ENCODE results near the gene LSR. TPM values are rescaled to one million over a fixed set of nuclear protein-coding genes. Genes with fewer than 3 reads are reported as not detected.

LSR gene
- total RNA-seq, 2 donors from 2014 or later = 67.5 to 80.1 TPM

DNA sequence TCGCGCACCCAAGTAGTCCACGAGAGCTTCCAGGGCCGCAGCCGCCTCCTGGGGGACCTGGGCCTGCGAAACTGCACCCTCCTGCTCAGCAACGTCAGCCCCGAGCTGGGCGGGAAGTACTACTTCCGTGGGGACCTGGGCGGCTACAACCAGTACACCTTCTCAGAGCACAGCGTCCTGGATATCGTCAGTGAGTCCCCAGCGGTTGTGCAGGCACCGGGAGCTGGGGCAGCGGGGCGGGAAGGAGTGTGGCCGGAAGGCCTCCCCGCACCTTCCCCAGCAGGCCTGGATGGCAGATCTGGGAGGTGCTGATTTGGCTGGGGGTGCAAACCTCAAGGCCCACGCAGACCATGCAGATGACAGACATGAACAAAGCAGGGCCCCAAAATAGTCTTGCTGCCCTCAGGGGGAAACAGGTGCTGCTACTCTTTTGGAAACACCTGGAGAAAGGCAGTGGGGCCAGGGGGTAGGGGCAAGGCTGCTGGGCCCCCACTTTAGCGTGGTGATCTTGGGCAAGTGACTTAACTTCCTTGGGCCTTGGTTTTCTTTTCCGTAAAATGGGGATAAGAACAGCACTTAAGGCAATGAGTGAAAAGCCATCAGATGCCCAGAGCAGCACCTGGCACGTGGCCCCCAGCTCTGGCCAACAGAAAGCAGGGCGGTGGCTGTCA lies 47.1 kb downstream of the LSR start:
- 56 to 71% methylated on average over 13 to 24 of the region's 24 CpGs for WGBS, 2 donors
- no peak for ATAC-seq
- no peaks in the 10 kb centered on the region for H3K9me3 ChIP-seq
- H3K4me3 ChIP-seq = no peak overlapping the region
- no peak for TF ChIP-seq POLR2A (IDR thresholded peaks at IDR 0.05)
- TF ChIP-seq, protein P1, sequence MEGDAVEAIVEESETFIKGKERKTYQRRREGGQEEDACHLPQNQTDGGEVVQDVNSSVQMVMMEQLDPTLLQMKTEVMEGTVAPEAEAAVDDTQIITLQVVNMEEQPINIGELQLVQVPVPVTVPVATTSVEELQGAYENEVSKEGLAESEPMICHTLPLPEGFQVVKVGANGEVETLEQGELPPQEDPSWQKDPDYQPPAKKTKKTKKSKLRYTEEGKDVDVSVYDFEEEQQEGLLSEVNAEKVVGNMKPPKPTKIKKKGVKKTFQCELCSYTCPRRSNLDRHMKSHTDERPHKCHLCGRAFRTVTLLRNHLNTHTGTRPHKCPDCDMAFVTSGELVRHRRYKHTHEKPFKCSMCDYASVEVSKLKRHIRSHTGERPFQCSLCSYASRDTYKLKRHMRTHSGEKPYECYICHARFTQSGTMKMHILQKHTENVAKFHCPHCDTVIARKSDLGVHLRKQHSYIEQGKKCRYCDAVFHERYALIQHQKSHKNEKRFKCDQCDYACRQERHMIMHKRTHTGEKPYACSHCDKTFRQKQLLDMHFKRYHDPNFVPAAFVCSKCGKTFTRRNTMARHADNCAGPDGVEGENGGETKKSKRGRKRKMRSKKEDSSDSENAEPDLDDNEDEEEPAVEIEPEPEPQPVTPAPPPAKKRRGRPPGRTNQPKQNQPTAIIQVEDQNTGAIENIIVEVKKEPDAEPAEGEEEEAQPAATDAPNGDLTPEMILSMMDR (IDR thresholded peaks at IDR 0.05) = no peak
- intact Hi-C loops (cut with DNase I) = no loop called here
- H3K27me3 ChIP-seq = no peaks in the 10 kb centered on the region
- no peak for DNase-seq
- no peak overlapping the region for H3K27ac ChIP-seq
- no peaks in the 10 kb centered on the region for H3K36me3 ChIP-seq (replicated peaks in 1 of 2; ENCODE audit: insufficient read depth in 1 of 2, low read depth in 2 of 2)
- no peaks in the 10 kb centered on the region for H3K4me1 ChIP-seq

DNA sequence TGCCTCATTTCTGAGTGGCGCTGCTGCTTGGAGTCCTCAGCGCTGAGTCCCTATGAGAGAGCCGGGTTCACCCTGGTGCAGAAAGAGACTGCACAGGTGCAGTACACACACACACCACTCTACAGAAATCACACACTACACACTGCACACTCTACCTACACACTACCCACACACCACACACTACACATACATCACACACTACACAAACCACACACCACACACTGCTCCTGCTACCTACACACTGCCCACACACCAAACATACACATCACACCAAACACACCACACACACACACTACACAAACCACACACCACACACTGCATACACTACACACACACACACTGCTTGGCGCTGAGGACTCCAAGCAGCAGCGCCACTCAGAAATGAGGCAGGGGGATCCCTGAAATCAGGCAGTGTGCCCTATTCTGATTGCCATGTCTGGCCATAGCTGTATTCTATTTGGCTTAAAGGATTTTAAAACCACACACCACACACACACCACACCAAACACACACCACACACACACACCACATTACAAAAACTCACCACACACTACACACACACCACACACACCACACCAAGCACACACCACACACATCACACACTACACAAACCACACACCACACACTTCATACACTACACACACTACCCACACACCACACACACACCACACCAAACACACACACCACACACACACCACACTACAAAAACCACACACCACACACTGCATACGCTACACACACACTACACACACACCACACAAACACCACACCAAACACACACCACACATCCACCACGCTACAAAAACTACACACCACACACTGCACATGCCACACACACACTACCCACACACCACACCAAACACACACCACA lies 48.1 kb downstream of the LSR start:
- TF ChIP-seq, protein P1 (IDR thresholded peaks at IDR 0.05) = no peak
- no peak for TF ChIP-seq POLR2A (IDR thresholded peaks at IDR 0.05)
- Histone ChIP-seq H3K9me3 (no peaks in the 10 kb centered on the region), H3K27me3 (no peaks in the 10 kb centered on the region), H3K4me1 (no peaks in the 10 kb centered on the region), H3K36me3 (replicated peaks in 1 of 2; ENCODE audit: insufficient read depth in 1 of 2, low read depth in 2 of 2) (no peaks in the 10 kb centered on the region), H3K27ac (no peak overlapping the region), H3K4me3 (no peak overlapping the region)
- no peak for ATAC-seq
- intact Hi-C loops (cut with DNase I) = no loop called here
- WGBS, 2 donors = 89 to 92% methylated on average over 7 of the region's 7 CpGs
- no peak for DNase-seq

DNA sequence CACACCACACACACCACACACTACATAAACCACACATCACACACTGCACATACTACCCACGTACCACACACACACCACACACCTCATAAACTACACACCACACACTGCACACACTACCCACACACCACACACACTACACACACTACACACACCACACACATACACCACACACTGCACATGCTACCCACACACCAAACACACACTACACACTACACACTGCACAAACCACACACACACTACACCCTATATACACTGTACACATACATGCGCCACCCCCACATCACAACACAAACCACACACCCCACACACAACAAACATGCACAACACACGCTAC lies 48.7 kb downstream of the LSR start:
- ATAC-seq (no peak), DNase-seq (no peak)
- Histone ChIP-seq H3K9me3 (no peaks in the 10 kb centered on the region), H3K4me3 (no peak overlapping the region), H3K27ac (no peak overlapping the region), H3K27me3 (no peaks in the 10 kb centered on the region), H3K36me3 (replicated peaks in 1 of 2; ENCODE audit: insufficient read depth in 1 of 2, low read depth in 2 of 2) (no peaks in the 10 kb centered on the region), H3K4me1 (no peaks in the 10 kb centered on the region)
- intact Hi-C loops (cut with DNase I) = no loop called here
- WGBS, 2 donors = 79 to 85% methylated on average over 3 of the region's 3 CpGs
- TF ChIP-seq, protein P1 (IDR thresholded peaks at IDR 0.05) = no peak
- TF ChIP-seq POLR2A (IDR thresholded peaks at IDR 0.05) = no peak

DNA sequence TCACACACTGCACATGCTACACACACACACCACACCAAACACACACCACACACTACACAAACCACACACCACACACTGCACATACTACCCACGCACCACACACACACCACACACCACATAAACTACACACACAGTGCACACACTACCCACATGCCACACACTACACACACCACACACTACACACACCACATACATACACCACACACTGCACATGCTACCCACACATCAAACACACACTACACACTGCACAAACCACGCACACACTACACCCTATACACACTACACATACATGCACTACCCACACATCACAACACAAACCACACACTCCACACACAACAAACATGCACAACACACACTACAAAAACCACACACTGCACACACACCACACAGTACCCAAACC lies 49.1 kb downstream of the LSR start:
- no peak for ATAC-seq
- H3K9me3 ChIP-seq = no peaks in the 10 kb centered on the region
- 88 to 91% methylated on average over 2 of the region's 2 CpGs for WGBS, 2 donors
- H3K4me1 ChIP-seq = no peaks in the 10 kb centered on the region
- no peak overlapping the region for H3K4me3 ChIP-seq
- TF ChIP-seq, protein P1 (IDR thresholded peaks at IDR 0.05) = no peak
- TF ChIP-seq POLR2A (IDR thresholded peaks at IDR 0.05) = no peak
- no peak overlapping the region for H3K27ac ChIP-seq
- no peak for DNase-seq
- intact Hi-C loops (cut with DNase I) = no loop called here
- no peaks in the 10 kb centered on the region for H3K27me3 ChIP-seq
- H3K36me3 ChIP-seq (replicated peaks in 1 of 2; ENCODE audit: insufficient read depth in 1 of 2, low read depth in 2 of 2) = no peaks in the 10 kb centered on the region

Data from body of pancreas (tissue), 4 donors.